ENCODE measurements around the gene CCDC85A. TPM values are rescaled to one million over a fixed set of nuclear protein-coding genes. Genes with fewer than 3 reads are reported as not detected.
A peak's percentile ranks its signal among the peaks of the same experiment; 100 is the strongest.

CCDC85A gene
- total and polyA plus RNA-seq, 11 donors, result 1.6 to 14.2 (median 4.0) TPM

GRCh38 chr2:56297671-56298070 is 113.9 kb downstream of the CCDC85A start:
- Histone ChIP-seq H3K9me3 (no peaks in the 10 kb centered on the region), H3K4me3 (no peak overlapping the region), H3K36me3 (no peaks in the 10 kb centered on the region), H3K27ac (no peak overlapping the region), H3K27me3 (no peaks in the 10 kb centered on the region), H3K4me1 (peaks cover 0 to 13% (median 6%) of the 10 kb centered on the region in 12 donors)
- TF ChIP-seq POLR2A (IDR thresholded peaks at IDR 0.05) (no peak), CTCF (IDR thresholded peaks at IDR 0.05) (no peak)
- WGBS, 4 donors, result 93 to 96% (median 94%) methylated on average over 3 of the region's 3 CpGs
- DNase-seq (no peak), ATAC-seq (no peak)
- intact Hi-C loops (cut with DNase I), result loop anchor here in 2 of 10 donors (5.0 to 10.0 kb wide), 2 partner anchors 447 to 450 kb away; no protein-coding TSS in a partner anchor

- Histone ChIP-seq H3K4me3 (no peak overlapping the region), H3K9me3 (no peaks in the 10 kb centered on the region), H3K4me1 (peaks cover 0 to 13% (median 6%) of the 10 kb centered on the region in 12 donors), H3K27ac (no peak overlapping the region), H3K36me3 (no peaks in the 10 kb centered on the region), H3K27me3 (no peaks in the 10 kb centered on the region)
- WGBS, 4 donors, result 47 to 61% (median 50%) methylated on average over 3 of the region's 3 CpGs
- no peak for TF ChIP-seq CTCF (IDR thresholded peaks at IDR 0.05)
- no peak for TF ChIP-seq POLR2A (IDR thresholded peaks at IDR 0.05)
- intact Hi-C loops (cut with DNase I), result loop anchor here in 2 of 10 donors (5.0 to 10.0 kb wide), 2 partner anchors 446 to 448 kb away; no protein-coding TSS in a partner anchor
- DNase-seq (no peak), ATAC-seq (no peak)
These were observed 115.4 kb downstream of the CCDC85A start for GRCh38 chr2:56299171-56299691.

GRCh38 chr2:56309626-56310170 is 125.9 kb downstream of the CCDC85A start:
- Histone ChIP-seq H3K36me3 (no peaks in the 10 kb centered on the region), H3K4me1 (peaks cover 0 to 13% (median 5%) of the 10 kb centered on the region in 12 donors), H3K9me3 (no peaks in the 10 kb centered on the region), H3K4me3 (no peak overlapping the region), H3K27ac (no peak overlapping the region), H3K27me3 (no peaks in the 10 kb centered on the region)
- DNase-seq, result no peak
- WGBS, 4 donors, result 68 to 78% (median 74%) methylated on average over 4 of the region's 4 CpGs
- intact Hi-C loops (cut with DNase I), result loop anchor here in 3 of 10 donors (5.0 to 10.0 kb wide), 3 partner anchors 117 to 435 kb away; partner anchors contain the start of gene CCDC85A (in 2 of the 3)
- no peak for TF ChIP-seq POLR2A (IDR thresholded peaks at IDR 0.05)
- no peak for TF ChIP-seq CTCF (IDR thresholded peaks at IDR 0.05)
- ATAC-seq, result no peak

- ATAC-seq, result no peak
- TF ChIP-seq CTCF (IDR thresholded peaks at IDR 0.05) (no peak), POLR2A (IDR thresholded peaks at IDR 0.05) (no peak)
- H3K4me1 ChIP-seq, result peaks cover 0 to 30% (median 10%) of the 10 kb centered on the region in 12 donors
- no peak for DNase-seq
- H3K36me3 ChIP-seq, result no peaks in the 10 kb centered on the region
- no peaks in the 10 kb centered on the region for H3K27me3 ChIP-seq
- peak overlapping the region in 10 of 12 donors; percentile 16 to 75 (median 65) for H3K27ac ChIP-seq
- H3K9me3 ChIP-seq, result no peaks in the 10 kb centered on the region
- intact Hi-C loops (cut with DNase I), result loop anchor here in 2 of 10 donors (10.0 kb wide), 2 partner anchors 129 to 431 kb away; partner anchors contain the start of gene CCDC85A (in 2 of the 2)
- no peak overlapping the region for H3K4me3 ChIP-seq
- 65 to 83% (median 73%) methylated on average over 1 of the region's 1 CpG for WGBS, 4 donors
These were observed 129.7 kb downstream of the CCDC85A start for GRCh38 chr2:56313500-56313921.
